ENCODE results near the gene C1orf105.

The C1orf105 gene

GRCh38 chr1:172446547-172446946 lies 26.1 kb downstream of the C1orf105 start:
- Histone ChIP-seq H3K4me3 (ENCODE audit: low read length) (no peak overlapping the region), H3K36me3 (replicated peaks; ENCODE audit: insufficient read depth, low read length) (0 out of 2 replicates have a peak, but pooled peaks cover 3% of the 10 kb centered on the region), H2AFZ (ENCODE audit: low read length) (no peak overlapping the region), H3K27me3 (replicated peaks; ENCODE audit: insufficient read depth, low read length) (no peaks in the 10 kb centered on the region), H3K9ac (ENCODE audit: low read length) (no peak overlapping the region), H3K9me2 (replicated peaks; ENCODE audit: insufficient read depth, low read length) (no peaks in the 10 kb centered on the region), H3K27ac (ENCODE audit: low read length) (no peak overlapping the region), H3K4me2 (ENCODE audit: low read depth, low read length) (no peak overlapping the region), H3F3A (ENCODE audit: insufficient read depth, low read length) (no peaks in the 10 kb centered on the region), H4K20me1 (ENCODE audit: insufficient read depth, low read length) (no peaks in the 10 kb centered on the region), H3K4me1 (ENCODE audit: low read length) (peaks cover 7% of the 10 kb centered on the region), H3K9me3 (replicated peaks; ENCODE audit: insufficient read depth, low read length) (no peaks in the 10 kb centered on the region), H3K79me2 (ENCODE audit: low read length) (peaks cover 24% of the 10 kb centered on the region)
- DNase-seq = no peak
- no peak for TF ChIP-seq EZH2phosphoT487 (IDR thresholded peaks at IDR 0.05; ENCODE audit: low read length)
- TF ChIP-seq EZH2 (optimal IDR thresholded peaks at IDR 0.05; ENCODE audit: low read depth, low read length) = no peak
- TF ChIP-seq CTCF (IDR thresholded peaks at IDR 0.05; ENCODE audit: low read length) = no peak

GRCh38 chr1:172447641-172448040 lies 27.2 kb downstream of the C1orf105 start:
- no peaks in the 10 kb centered on the region for H3K36me3 ChIP-seq (replicated peaks; ENCODE audit: insufficient read depth, low read length)
- DNase-seq = no peak
- H3K4me1 ChIP-seq (ENCODE audit: low read length) = peaks cover 6% of the 10 kb centered on the region
- H3K4me3 ChIP-seq (ENCODE audit: low read length) = no peak overlapping the region
- H4K20me1 ChIP-seq (ENCODE audit: insufficient read depth, low read length) = no peaks in the 10 kb centered on the region
- H3K79me2 ChIP-seq (ENCODE audit: low read length) = peaks cover 13% of the 10 kb centered on the region
- no peak overlapping the region for H3K4me2 ChIP-seq (ENCODE audit: low read depth, low read length)
- no peak overlapping the region for H3K9ac ChIP-seq (ENCODE audit: low read length)
- no peaks in the 10 kb centered on the region for H3K27me3 ChIP-seq (replicated peaks; ENCODE audit: insufficient read depth, low read length)
- H3K27ac ChIP-seq (ENCODE audit: low read length) = no peak overlapping the region
- no peaks in the 10 kb centered on the region for H3K9me3 ChIP-seq (replicated peaks; ENCODE audit: insufficient read depth, low read length)
- TF ChIP-seq EZH2 (optimal IDR thresholded peaks at IDR 0.05; ENCODE audit: low read depth, low read length) (no peak), CTCF (IDR thresholded peaks at IDR 0.05; ENCODE audit: low read length) (no peak), EZH2phosphoT487 (IDR thresholded peaks at IDR 0.05; ENCODE audit: low read length) (no peak)
- no peaks in the 10 kb centered on the region for H3K9me2 ChIP-seq (replicated peaks; ENCODE audit: insufficient read depth, low read length)
- no peak overlapping the region for H2AFZ ChIP-seq (ENCODE audit: low read length)
- no peaks in the 10 kb centered on the region for H3F3A ChIP-seq (ENCODE audit: insufficient read depth, low read length)

DNA sequence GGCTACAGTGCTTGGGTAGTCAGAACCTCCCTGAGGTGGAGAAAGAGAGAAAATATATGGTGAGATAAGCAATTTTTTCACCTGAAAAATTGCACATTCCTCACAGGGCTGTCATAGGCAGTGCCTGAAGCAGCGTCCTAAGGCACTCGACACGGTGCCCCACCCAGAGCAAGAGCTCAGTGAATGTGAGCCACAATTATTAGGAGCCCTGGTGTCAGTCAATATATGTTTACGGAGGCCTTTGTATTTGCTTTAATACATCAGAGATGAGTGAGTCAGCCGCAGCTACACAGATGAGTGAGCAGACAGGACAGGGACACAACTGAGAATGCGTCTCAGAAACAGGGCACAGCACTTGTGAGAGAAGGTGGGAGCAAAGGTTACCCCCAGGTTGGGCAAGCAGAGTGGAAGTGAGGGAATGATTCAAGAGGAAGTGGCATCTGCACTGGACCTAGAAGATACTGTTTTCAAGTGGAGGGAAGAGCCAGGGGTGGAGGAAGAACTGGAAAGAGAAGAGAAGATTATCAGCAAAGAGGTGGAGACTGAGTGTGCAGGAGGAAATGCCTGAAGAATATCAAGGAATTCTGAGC lies 28.6 kb downstream of the C1orf105 start:
- H3K9me2 ChIP-seq (replicated peaks; ENCODE audit: insufficient read depth, low read length) = no peaks in the 10 kb centered on the region
- no peaks in the 10 kb centered on the region for H3K4me1 ChIP-seq (ENCODE audit: low read length)
- DNase-seq = no peak
- no peak overlapping the region for H3K4me2 ChIP-seq (ENCODE audit: low read depth, low read length)
- H4K20me1 ChIP-seq (ENCODE audit: insufficient read depth, low read length) = no peaks in the 10 kb centered on the region
- no peaks in the 10 kb centered on the region for H3K36me3 ChIP-seq (replicated peaks; ENCODE audit: insufficient read depth, low read length)
- no peak overlapping the region for H3K9ac ChIP-seq (ENCODE audit: low read length)
- H3K79me2 ChIP-seq (ENCODE audit: low read length) = no peaks in the 10 kb centered on the region
- no peak overlapping the region for H2AFZ ChIP-seq (ENCODE audit: low read length)
- no peaks in the 10 kb centered on the region for H3K9me3 ChIP-seq (replicated peaks; ENCODE audit: insufficient read depth, low read length)
- no peak for TF ChIP-seq CTCF (IDR thresholded peaks at IDR 0.05; ENCODE audit: low read length)
- no peak for TF ChIP-seq EZH2phosphoT487 (IDR thresholded peaks at IDR 0.05; ENCODE audit: low read length)
- no peak for TF ChIP-seq EZH2 (optimal IDR thresholded peaks at IDR 0.05; ENCODE audit: low read depth, low read length)
- no peaks in the 10 kb centered on the region for H3K27me3 ChIP-seq (replicated peaks; ENCODE audit: insufficient read depth, low read length)
- H3K27ac ChIP-seq (ENCODE audit: low read length) = no peak overlapping the region
- no peak overlapping the region for H3K4me3 ChIP-seq (ENCODE audit: low read length)
- H3F3A ChIP-seq (ENCODE audit: insufficient read depth, low read length) = no peaks in the 10 kb centered on the region

Data from MM.1S (cell line).